Measurements from ENCODE around the gene DDA1.

Gene DDA1

GRCh38 chr19:17365361-17365760 is 56.0 kb downstream of the DDA1 start:
- no peak for TF ChIP-seq CTCF (IDR thresholded peaks at IDR 0.05)
- H3K27ac ChIP-seq, result no peak overlapping the region
- DNase-seq (ENCODE audit: low spot score), result no peak
- H3K4me3 ChIP-seq, result no peak overlapping the region

- H3K27ac ChIP-seq, result peak overlapping the region in 1 of 2 donors; percentile 55
- H3K4me3 ChIP-seq, result peak overlapping the region; percentile 15
- no peak for TF ChIP-seq CTCF (IDR thresholded peaks at IDR 0.05)
- DNase-seq (ENCODE audit: low spot score), result no peak
These were observed 60.7 kb downstream of the DDA1 start for GRCh38 chr19:17370026-17370587.
